ENCODE measurements around the gene ZNF578.
"Not testable (repeated sequence)": the region's sequence is repeated elsewhere in the genome, so short reads cannot be mapped to it uniquely, and the experiment has no call there.

Gene ZNF578

GRCh38 chr19:52473655-52474350, 20.4 kb downstream of the ZNF578 start:
- Histone ChIP-seq H3K27me3 (no peaks in the 10 kb centered on the region), H3K4me1 (no peaks in the 10 kb centered on the region), H3K4me2 (no peak overlapping the region), H3K9me3 (replicated peaks in 1 of 11) (peaks cover 100% of the 10 kb centered on the region in 11 experiments), H4K20me1 (no peaks in the 10 kb centered on the region), H3K9ac (no peak overlapping the region), H3K36me3 (peaks cover 0 to 5% (median 0%) of the 10 kb centered on the region in 11 experiments; a peak in 1 of 22 replicates), H3K4me3 (no peak overlapping the region; a peak in 3 of 20 replicates), H3K27ac (no peak overlapping the region)
- TF ChIP-seq Cebpa-rat (IDR thresholded peaks at IDR 0.05) = no peak

- H3K27ac ChIP-seq = no peak overlapping the region
- H3K4me2 ChIP-seq = no peak overlapping the region
- H4K20me1 ChIP-seq = no peaks in the 10 kb centered on the region
- H3K4me1 ChIP-seq = no peaks in the 10 kb centered on the region
- H3K36me3 ChIP-seq = peaks cover 0 to 5% (median 0%) of the 10 kb centered on the region in 11 experiments; a peak in 1 of 22 replicates
- H3K4me3 ChIP-seq = no peak overlapping the region; a peak in 3 of 20 replicates
- no peaks in the 10 kb centered on the region for H3K27me3 ChIP-seq
- peaks cover 100% of the 10 kb centered on the region in 11 experiments for H3K9me3 ChIP-seq (replicated peaks in 1 of 11)
- no peak overlapping the region for H3K9ac ChIP-seq
- TF ChIP-seq Cebpa-rat (IDR thresholded peaks at IDR 0.05) = no peak
These were observed 21.2 kb downstream of the ZNF578 start for GRCh38 chr19:52474351-52475127.

- H3K36me3 ChIP-seq, H4K20me1 ChIP-seq, H3K27ac ChIP-seq, H3K27me3 ChIP-seq, H3K9ac ChIP-seq, H3K4me1 ChIP-seq, H3K4me2 ChIP-seq: not testable (repeated sequence)
- Histone ChIP-seq H3K9me3 (replicated peaks in 1 of 11) (peaks cover 96 to 100% (median 98%) of the 10 kb centered on the region in 11 experiments), H3K4me3 (peak overlapping the region in 1 of 10 experiments; percentile 7; a peak in 1 of 20 replicates)
These were observed 30.9 kb downstream of the ZNF578 start for GRCh38 chr19:52484111-52484743.

- H4K20me1 ChIP-seq, H3K4me2 ChIP-seq, H3K36me3 ChIP-seq, H3K27ac ChIP-seq, H3K4me1 ChIP-seq, H3K27me3 ChIP-seq, H3K9ac ChIP-seq, H3K4me3 ChIP-seq: not testable (repeated sequence)
- peaks cover 96 to 100% (median 98%) of the 10 kb centered on the region in 11 experiments for H3K9me3 ChIP-seq (replicated peaks in 1 of 11)
These were observed 31.7 kb downstream of the ZNF578 start for GRCh38 chr19:52485064-52485463.

- not testable (repeated sequence) for H3K4me3 ChIP-seq, H3K4me2 ChIP-seq, H4K20me1 ChIP-seq, H3K36me3 ChIP-seq, H3K27ac ChIP-seq, H3K4me1 ChIP-seq, H3K27me3 ChIP-seq, H3K9ac ChIP-seq
- peaks cover 95 to 100% (median 97%) of the 10 kb centered on the region in 11 experiments for H3K9me3 ChIP-seq (replicated peaks in 1 of 11)
These were observed 32.3 kb downstream of the ZNF578 start for GRCh38 chr19:52485561-52486240.

- Histone ChIP-seq H3K4me1 (no peaks in the 10 kb centered on the region), H3K9ac (no peak overlapping the region), H3K27ac (no peak overlapping the region), H3K27me3 (no peaks in the 10 kb centered on the region), H3K4me3 (no peak overlapping the region), H4K20me1 (no peaks in the 10 kb centered on the region), H3K4me2 (no peak overlapping the region), H3K36me3 (no peaks in the 10 kb centered on the region; a peak in 1 of 22 replicates), H3K9me3 (replicated peaks in 1 of 11) (peaks cover 88 to 100% (median 97%) of the 10 kb centered on the region in 11 experiments)
- TF ChIP-seq Cebpa-rat (IDR thresholded peaks at IDR 0.05) = no peak
These were observed 39.0 kb downstream of the ZNF578 start for GRCh38 chr19:52492201-52492993.

GRCh38 chr19:52492994-52493470, 39.7 kb downstream of the ZNF578 start:
- Histone ChIP-seq H3K4me3 (0 out of 20 replicates have a peak overlapping the region, but pooled peaks of 1 of the 10 experiments have one; percentile 5), H3K36me3 (no peaks in the 10 kb centered on the region; a peak in 1 of 22 replicates), H3K27ac (no peak overlapping the region), H3K4me2 (no peak overlapping the region), H4K20me1 (no peaks in the 10 kb centered on the region), H3K9me3 (replicated peaks in 1 of 11) (peaks cover 87 to 100% (median 97%) of the 10 kb centered on the region in 11 experiments), H3K27me3 (no peaks in the 10 kb centered on the region), H3K9ac (no peak overlapping the region), H3K4me1 (no peaks in the 10 kb centered on the region)
- TF ChIP-seq Cebpa-rat (IDR thresholded peaks at IDR 0.05) = no peak

GRCh38 chr19:52494518-52494917, 41.2 kb downstream of the ZNF578 start:
- Histone ChIP-seq H4K20me1 (no peaks in the 10 kb centered on the region), H3K27ac (no peak overlapping the region), H3K4me1 (no peaks in the 10 kb centered on the region), H3K4me2 (no peak overlapping the region), H3K9me3 (replicated peaks in 1 of 11) (peaks cover 85 to 100% (median 97%) of the 10 kb centered on the region in 11 experiments), H3K36me3 (no peaks in the 10 kb centered on the region; a peak in 1 of 22 replicates), H3K9ac (no peak overlapping the region), H3K4me3 (no peak overlapping the region), H3K27me3 (no peaks in the 10 kb centered on the region)
- no peak for TF ChIP-seq Cebpa-rat (IDR thresholded peaks at IDR 0.05)

Measured in BLaER1 treated with 17β-estradiol and CSF1 and Interleukin-3, amounts not matched to agents 10 nM and 100 nM (cell line).